Caco-2 (cell line): ENCODE data around the gene POMT1. TPM values are rescaled to one million over a fixed set of nuclear protein-coding genes. Genes with fewer than 3 reads are reported as not detected.

Experiments used
- BruUV-seq: library from RNA; stranded (reverse); fragments of 400-500 nt; replicated peaks from 2 replicates; lab custom pipeline; 2021; lab: Mats Ljungman, UMichigan
- CTCF ChIA-PET: fragments of 300-600 bp; sonication (Branson Sonifier 250); formaldehyde crosslinking; loops from one replicate; lab custom pipeline; 2022; ENCODE audit warnings: antibody characterized with exemption; lab: Charles Lee
- POLR2A ChIA-PET: fragments of 300-600 bp; sonication (Branson Sonifier 250); formaldehyde crosslinking; loops from one replicate; lab custom pipeline; 2022; ENCODE audit warnings: antibody characterized with exemption; lab: Charles Lee
- DNase-seq, 2 experiments: peaks; one replicate each; pipeline versions ENCODE4 v3.0.0 to v3.0.0-alpha.2; 2020 to 2022
- H3K27me3 ChIP-seq: replicated peaks from 2 replicates; pipeline ENCODE4 v1.6.0; 2011; ENCODE audit warnings: low read length; ENCODE audit not compliant: control insufficient read depth, insufficient read depth
- H3K36me3 ChIP-seq: 2 replicates; pipeline ENCODE4 v1.5.1; 2011; ENCODE audit warnings: low read length; ENCODE audit not compliant: control insufficient read depth, insufficient read depth
- H3K4me1 ChIP-seq: fragments of 250-450 bp; sonication (Bioruptor Pico); 2 replicates; pipeline ENCODE4 v1.5.1; 2020; ENCODE audit warnings: mild to moderate bottlenecking
- H3K4me3 ChIP-seq: 2 replicates; pipeline ENCODE4 v1.5.1; 2011; ENCODE audit warnings: low read depth, mild to moderate bottlenecking, control low read depth, low read length
- H3K9me3 ChIP-seq: fragments of 250-450 bp; sonication (Bioruptor Pico); 2 replicates; pipeline ENCODE4 v1.5.1; 2020; ENCODE audit warnings: mild to moderate bottlenecking, moderate library complexity
- H3K27ac Mint-ChIP-seq: one replicate; pipeline ENCODE4 v1.8.0; 2022; ENCODE audit warnings: mixed read lengths; ENCODE audit not compliant: unreplicated experiment
- H3K27me3 Mint-ChIP-seq: one replicate; pipeline ENCODE4 v1.8.0; 2022; ENCODE audit warnings: mixed read lengths; ENCODE audit not compliant: insufficient read depth, unreplicated experiment
- H3K36me3 Mint-ChIP-seq: one replicate; pipeline ENCODE4 v1.8.0; 2022; ENCODE audit warnings: mild to moderate bottlenecking, mixed read lengths; ENCODE audit not compliant: insufficient read depth, unreplicated experiment
- H3K4me1 Mint-ChIP-seq: one replicate; pipeline ENCODE4 v1.8.0; 2022; ENCODE audit warnings: low read depth, mixed read lengths; ENCODE audit not compliant: unreplicated experiment
- H3K4me3 Mint-ChIP-seq: one replicate; pipeline ENCODE4 v1.8.0; 2022; ENCODE audit warnings: mild to moderate bottlenecking, moderate library complexity, mixed read lengths; ENCODE audit not compliant: unreplicated experiment
- H3K9me3 Mint-ChIP-seq: one replicate; pipeline ENCODE4 v1.8.0; 2022; ENCODE audit warnings: mixed read lengths; ENCODE audit not compliant: unreplicated experiment
- intact Hi-C: fragments of 100-400 bp; cut with micrococcal nuclease; formaldehyde crosslinking; loops from one replicate; pipeline ENCODE4 v1.10.0; 2022; ENCODE audit not compliant: unreplicated experiment
- total RNA-seq: library from RNA; stranded (reverse); gene quantifications from 2 replicates; pipeline ENCODE4 v1.2.3, GENCODE V29; 2022
- TF ChIP-seq, protein P1 (sequence below), 2 experiments: fragments of 200-600 bp in 1 of 2; IDR thresholded peaks; 1 replicate in 1 of 2; 2 replicates in 1 of 2; pipeline versions ENCODE4 v1.5.1 to v1.8.0; 2011 to 2022; ENCODE audit warnings: antibody characterized with exemption in 1 of 2, control low read depth in 1 of 2, inconsistent platforms in 1 of 2, low read depth in 1 of 2, low read length in 1 of 2, mild to moderate bottlenecking in 1 of 2, moderate library complexity in 1 of 2; ENCODE audit not compliant: insufficient read depth in 1 of 2, severe bottlenecking in 1 of 2, unreplicated experiment in 1 of 2

Gene POMT1
- total RNA-seq, 1 experiment from 2014 or later, result 44.2 TPM

DNA sequence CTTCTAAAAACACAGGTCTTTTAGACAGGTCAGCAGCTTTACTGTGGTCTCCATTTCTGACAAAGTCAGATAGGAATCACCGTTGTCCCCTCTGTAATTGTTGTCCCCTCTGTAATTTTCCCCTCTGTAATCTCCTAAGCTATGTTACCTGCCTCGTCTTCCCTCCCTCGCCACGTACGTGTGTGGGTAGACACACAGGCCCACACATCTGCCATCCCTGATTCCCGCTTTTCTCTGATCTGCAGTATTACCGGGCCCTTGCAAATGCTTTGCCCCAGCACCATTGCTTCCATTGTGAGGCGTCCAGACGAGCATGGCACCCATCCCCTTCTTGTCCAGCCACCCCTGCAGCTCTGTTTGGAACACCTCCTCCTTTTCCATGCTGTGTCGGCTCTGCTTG, 45.0 kb upstream of the POMT1 start:
- Mint-ChIP-seq H3K27ac (no peak overlapping the region), H3K4me3 (no peak overlapping the region), H3K36me3 (peaks cover 98% of the 10 kb centered on the region), H3K9me3 (no peaks in the 10 kb centered on the region), H3K27me3 (no peaks in the 10 kb centered on the region), H3K4me1 (no peaks in the 10 kb centered on the region)
- ChIA-PET POLR2A (no interaction called here), CTCF (interaction anchor here (0.6 kb wide), 1 partner anchor 187 kb away, joined by 3 read pairs; no protein-coding TSS in a partner anchor)
- Histone ChIP-seq H3K4me1 (no peaks in the 10 kb centered on the region), H3K27me3 (no peaks in the 10 kb centered on the region), H3K4me3 (no peak overlapping the region), H3K36me3 (peaks cover 5% of the 10 kb centered on the region), H3K9me3 (no peaks in the 10 kb centered on the region)
- intact Hi-C loops, result no loop called here
- TF ChIP-seq, protein P1, sequence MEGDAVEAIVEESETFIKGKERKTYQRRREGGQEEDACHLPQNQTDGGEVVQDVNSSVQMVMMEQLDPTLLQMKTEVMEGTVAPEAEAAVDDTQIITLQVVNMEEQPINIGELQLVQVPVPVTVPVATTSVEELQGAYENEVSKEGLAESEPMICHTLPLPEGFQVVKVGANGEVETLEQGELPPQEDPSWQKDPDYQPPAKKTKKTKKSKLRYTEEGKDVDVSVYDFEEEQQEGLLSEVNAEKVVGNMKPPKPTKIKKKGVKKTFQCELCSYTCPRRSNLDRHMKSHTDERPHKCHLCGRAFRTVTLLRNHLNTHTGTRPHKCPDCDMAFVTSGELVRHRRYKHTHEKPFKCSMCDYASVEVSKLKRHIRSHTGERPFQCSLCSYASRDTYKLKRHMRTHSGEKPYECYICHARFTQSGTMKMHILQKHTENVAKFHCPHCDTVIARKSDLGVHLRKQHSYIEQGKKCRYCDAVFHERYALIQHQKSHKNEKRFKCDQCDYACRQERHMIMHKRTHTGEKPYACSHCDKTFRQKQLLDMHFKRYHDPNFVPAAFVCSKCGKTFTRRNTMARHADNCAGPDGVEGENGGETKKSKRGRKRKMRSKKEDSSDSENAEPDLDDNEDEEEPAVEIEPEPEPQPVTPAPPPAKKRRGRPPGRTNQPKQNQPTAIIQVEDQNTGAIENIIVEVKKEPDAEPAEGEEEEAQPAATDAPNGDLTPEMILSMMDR (IDR thresholded peaks at IDR 0.05; ENCODE audit: insufficient read depth in 1 of 2, low read depth in 1 of 2, low read length in 1 of 2, severe bottlenecking in 1 of 2, unreplicated experiment in 1 of 2), result no peak
- BruUV-seq, result no TSS peak
- peak in 1 of 2 experiments; percentile 21 for DNase-seq

DNA sequence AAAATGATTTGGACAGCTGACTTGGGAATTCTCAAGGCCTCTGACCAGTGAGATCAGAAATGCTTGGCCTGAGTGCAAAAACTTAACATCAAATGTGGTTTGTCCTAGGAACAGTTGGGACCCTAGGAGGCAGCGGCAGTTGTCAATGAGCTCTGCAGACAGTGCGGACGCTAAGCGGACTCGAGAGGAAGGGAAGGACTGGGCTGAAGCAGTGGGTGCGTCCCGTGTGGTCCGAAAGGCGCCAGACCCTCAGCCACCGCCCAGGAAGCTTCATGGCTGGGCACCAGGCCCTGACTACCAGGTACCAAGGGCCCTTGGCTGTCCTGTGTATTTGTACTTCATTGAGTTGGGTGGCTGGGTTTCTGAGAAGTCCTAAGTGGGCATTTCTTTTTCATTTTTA, 43.7 kb upstream of the POMT1 start:
- Mint-ChIP-seq H3K4me3 (peak overlapping the region; percentile 37), H3K9me3 (no peaks in the 10 kb centered on the region), H3K27me3 (no peaks in the 10 kb centered on the region), H3K4me1 (no peaks in the 10 kb centered on the region), H3K36me3 (peaks cover 98% of the 10 kb centered on the region), H3K27ac (peak overlapping the region; percentile 78)
- ChIA-PET POLR2A (interaction anchor here (0.6 kb wide), 1 partner anchor 363 kb away, joined by 5 read pairs; the partner anchor contains the start of gene AIF1L), CTCF (no interaction called here)
- no peak overlapping the region for H3K4me3 ChIP-seq
- no peaks in the 10 kb centered on the region for H3K27me3 ChIP-seq
- DNase-seq, result peak in 1 of 2 experiments; percentile 15
- intact Hi-C loops, result no loop called here
- no TSS peak for BruUV-seq
- TF ChIP-seq, protein P1 (IDR thresholded peaks at IDR 0.05; ENCODE audit: insufficient read depth in 1 of 2, low read depth in 1 of 2, low read length in 1 of 2, severe bottlenecking in 1 of 2, unreplicated experiment in 1 of 2), result no peak
- no peaks in the 10 kb centered on the region for H3K9me3 ChIP-seq
- peaks cover 5% of the 10 kb centered on the region for H3K36me3 ChIP-seq
- no peaks in the 10 kb centered on the region for H3K4me1 ChIP-seq

DNA sequence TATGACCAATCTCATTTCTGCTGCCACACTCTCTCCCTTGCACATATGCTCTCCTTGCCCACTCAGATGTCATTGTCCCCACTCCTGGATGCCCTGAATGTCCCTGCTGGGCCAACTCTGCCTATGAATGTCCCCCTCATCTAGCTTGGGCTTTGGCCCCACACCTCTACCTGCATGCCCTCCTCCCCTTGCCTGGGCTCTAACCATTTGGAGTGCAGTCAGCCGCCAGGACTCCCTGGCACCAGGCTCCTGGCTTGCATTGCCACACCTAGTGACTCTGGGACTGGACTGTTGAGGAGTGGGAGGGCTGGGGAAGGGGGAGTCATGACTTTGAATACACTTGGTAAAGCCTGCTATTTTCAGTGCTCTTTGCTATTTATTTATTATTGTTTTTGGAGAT, 41.6 kb upstream of the POMT1 start:
- BruUV-seq, result no TSS peak
- H3K4me1 ChIP-seq, result no peaks in the 10 kb centered on the region
- Mint-ChIP-seq H3K4me1 (no peaks in the 10 kb centered on the region), H3K9me3 (no peaks in the 10 kb centered on the region), H3K27ac (no peak overlapping the region), H3K4me3 (no peak overlapping the region), H3K27me3 (no peaks in the 10 kb centered on the region), H3K36me3 (peaks cover 98% of the 10 kb centered on the region)
- H3K9me3 ChIP-seq, result no peaks in the 10 kb centered on the region
- intact Hi-C loops, result no loop called here
- H3K36me3 ChIP-seq, result peaks cover 2% of the 10 kb centered on the region; the same call in 1 of the 2 replicates
- DNase-seq, result peak in 1 of 2 experiments; percentile 22
- H3K4me3 ChIP-seq, result no peak overlapping the region
- no peaks in the 10 kb centered on the region for H3K27me3 ChIP-seq
- ChIA-PET CTCF (no interaction called here), POLR2A (no interaction called here)
- TF ChIP-seq, protein P1 (IDR thresholded peaks at IDR 0.05; ENCODE audit: insufficient read depth in 1 of 2, low read depth in 1 of 2, low read length in 1 of 2, severe bottlenecking in 1 of 2, unreplicated experiment in 1 of 2), result no peak
